HCT116 (cell line): ENCODE results near the gene FRA10AC1. TPM values are rescaled to one million over a fixed set of nuclear protein-coding genes. Genes with fewer than 3 reads are reported as not detected.

Experiments used
- ATAC-seq: fragments of 200-7000 bp; cut with Tn5 transposase; 2 replicates; pipeline ENCODE4 v1.9.1; 2020; ENCODE audit warnings: mild to moderate bottlenecking, moderate library complexity
- BruUV-seq: library from RNA; stranded (reverse); fragments of 400-500 nt; replicated peaks from 2 replicates; lab custom pipeline; 2021; lab: Mats Ljungman, UMichigan
- CTCF ChIA-PET: fragments of 300-600 bp; sonication (Branson Sonifier 250); formaldehyde crosslinking; loops from one replicate; lab custom pipeline; 2021; ENCODE audit warnings: antibody characterized with exemption; lab: Charles Lee
- POLR2A ChIA-PET: fragments of 300-600, 350-600 bp; sonication (Branson Sonifier 250); formaldehyde crosslinking; loops from one replicate; lab custom pipeline; 2021; ENCODE audit warnings: antibody characterized with exemption; lab: Charles Lee
- RAD21 ChIA-PET, 2 experiments: fragments of 300-600 bp; sonication (Branson Sonifier 250); formaldehyde crosslinking; loops; one replicate each; lab custom pipeline; 2023; ENCODE audit warnings: low total read pairs in 2 of 2; ENCODE audit not compliant: uncharacterized antibody in 2 of 2, unreplicated experiment in 2 of 2, low non-redundant PET in 1 of 2; lab: Charles Lee
- DNase-seq: peaks from one replicate; pipeline ENCODE4 v3.0.0-alpha.2; 2010; ENCODE audit warnings: low read depth, low spot score
- H2AFZ ChIP-seq: fragments of 200-600 bp; shearing (Covaris generic), sonication (generic); 2 replicates; pipeline ENCODE4 v1.6.1; 2017; ENCODE audit warnings: low read depth, mixed run types, mixed read lengths, antibody characterized with exemption, low read length; ENCODE audit not compliant: poor library complexity, severe bottlenecking
- H3K27ac ChIP-seq: 2 replicates; pipeline ENCODE4 v1.5.1; 2012; ENCODE audit warnings: low read depth, low read length
- H3K27me3 ChIP-seq: fragments of 200-600 bp; sonication (generic); 2 replicates; pipeline ENCODE4 v1.6.1; 2016; ENCODE audit warnings: mixed run types, low read length, mixed read lengths; ENCODE audit not compliant: insufficient read depth
- H3K36me3 ChIP-seq, 2 experiments: fragments of 200-500 bp in 1 of 2; fragments of 200-600 bp in 1 of 2; sonication (Bioruptor generic) in 1 of 2; sonication (generic) in 1 of 2; 2 replicates each; pipeline versions ENCODE4 v1.5.1 to v1.6.1; 2014 to 2016; ENCODE audit warnings: low read length in 2 of 2, inconsistent platforms in 1 of 2, mixed read lengths in 1 of 2, mixed run types in 1 of 2; ENCODE audit not compliant: insufficient read depth in 2 of 2, control insufficient read depth in 1 of 2
- H3K4me1 ChIP-seq, 2 experiments: fragments of 200-600 bp in 1 of 2; sonication (generic) in 1 of 2; 2 replicates each; pipeline versions ENCODE4 v1.5.1 to v1.6.1; 2012 to 2017; ENCODE audit warnings: low read length in 2 of 2, inconsistent platforms in 1 of 2, mild to moderate bottlenecking in 1 of 2, mixed read lengths in 1 of 2, mixed run types in 1 of 2, moderate library complexity in 1 of 2; ENCODE audit not compliant: insufficient read depth in 2 of 2, control insufficient read depth in 1 of 2
- H3K4me2 ChIP-seq: fragments of 200-600 bp; sonication (generic); 2 replicates; pipeline ENCODE4 v1.6.1; 2017; ENCODE audit warnings: mixed run types, low read length, mixed read lengths
- H3K4me3 ChIP-seq, 2 experiments: fragments of 200-600 bp in 1 of 2; sonication (generic) in 1 of 2; replicated peaks in 1 of 2; 2 replicates each; pipeline ENCODE4 v1.5.1; 2011 to 2016; ENCODE audit warnings: low read length in 2 of 2, control low read depth in 1 of 2, low read depth in 1 of 2, mild to moderate bottlenecking in 1 of 2, mixed read lengths in 1 of 2, mixed run types in 1 of 2
- H3K79me2 ChIP-seq: fragments of 200-600 bp; sonication (generic); 2 replicates; pipeline ENCODE4 v1.6.1; 2017; ENCODE audit warnings: mild to moderate bottlenecking, mixed run types, low read length, moderate library complexity, mixed read lengths; ENCODE audit not compliant: insufficient read depth
- H3K9ac ChIP-seq: fragments of 200-600 bp; sonication (generic); 2 replicates; pipeline ENCODE4 v1.6.1; 2016; ENCODE audit warnings: low read length, mixed read lengths
- H3K9me2 ChIP-seq: fragments of 200-600 bp; sonication (generic), shearing (Covaris generic); 2 replicates; pipeline ENCODE4 v1.6.1; 2017; ENCODE audit warnings: mixed run types, mild to moderate bottlenecking, moderate library complexity; ENCODE audit not compliant: insufficient read depth
- H3K9me3 ChIP-seq, 2 experiments: fragments of 200-500 bp in 1 of 2; fragments of 200-600 bp in 1 of 2; sonication (Bioruptor generic) in 1 of 2; sonication (generic) in 1 of 2; 2 replicates each; pipeline ENCODE4 v1.6.1; 2014 to 2017; ENCODE audit warnings: low read length in 2 of 2, mixed read lengths in 2 of 2, inconsistent platforms in 1 of 2, low read depth in 1 of 2, mild to moderate bottlenecking in 1 of 2, mixed run types in 1 of 2, moderate library complexity in 1 of 2; ENCODE audit not compliant: control insufficient read depth in 1 of 2, insufficient read depth in 1 of 2
- H4K20me1 ChIP-seq: fragments of 200-600 bp; sonication (generic), shearing (Covaris generic); 2 replicates; pipeline ENCODE4 v1.6.1; 2017; ENCODE audit warnings: mixed run types, mild to moderate bottlenecking, moderate library complexity; ENCODE audit not compliant: insufficient read depth
- ATF3 ChIP-seq: IDR thresholded peaks from 2 replicates; pipeline ENCODE4 v1.6.1; 2012
- CBX3 ChIP-seq: IDR thresholded peaks from 2 replicates; pipeline ENCODE4 v1.6.1; 2012; ENCODE audit warnings: low read depth
- CEBPB ChIP-seq: IDR thresholded peaks from 2 replicates; pipeline ENCODE4 v1.6.1; 2012; ENCODE audit warnings: low read depth
- EGR1 ChIP-seq: IDR thresholded peaks from 2 replicates; pipeline ENCODE4 v1.6.1; 2012; ENCODE audit warnings: low read depth
- ELF1 ChIP-seq: IDR thresholded peaks from 2 replicates; pipeline ENCODE4 v1.6.1; 2012; ENCODE audit warnings: low read depth, borderline replicate concordance
- EZH2 ChIP-seq: fragments of 200-600 bp; sonication (generic); IDR thresholded peaks from 2 replicates; pipeline ENCODE4 v1.6.1; 2017; ENCODE audit warnings: antibody characterized with exemption, mixed run types
- EZH2phosphoT487 ChIP-seq: fragments of 200-600 bp; IDR thresholded peaks from 2 replicates; pipeline ENCODE4 v1.6.1; 2018; ENCODE audit warnings: antibody characterized with exemption, borderline replicate concordance
- JUND ChIP-seq: IDR thresholded peaks from 2 replicates; pipeline ENCODE4 v1.6.1; 2012
- MAX ChIP-seq: IDR thresholded peaks from 2 replicates; pipeline ENCODE4 v1.6.1; 2012
- RAD21 ChIP-seq: IDR thresholded peaks from 2 replicates; pipeline ENCODE4 v1.6.1; 2012; ENCODE audit warnings: low read depth, mild to moderate bottlenecking
- REST ChIP-seq: IDR thresholded peaks from 2 replicates; pipeline ENCODE4 v1.6.1; 2012; ENCODE audit warnings: low read depth
- SIN3A ChIP-seq: IDR thresholded peaks from 2 replicates; pipeline ENCODE4 v1.6.1; 2012; ENCODE audit warnings: low read depth
- SRF ChIP-seq: IDR thresholded peaks from 2 replicates; pipeline ENCODE4 v1.6.1; 2012; ENCODE audit warnings: low read depth
- TCF7L2 ChIP-seq: IDR thresholded peaks from 2 replicates; pipeline ENCODE4 v1.7.0; 2011; ENCODE audit warnings: borderline replicate concordance, inconsistent platforms; ENCODE audit not compliant: insufficient read depth, insufficient read length; ENCODE audit errors: extremely low read depth
- YY1 ChIP-seq: IDR thresholded peaks from 2 replicates; pipeline ENCODE4 v1.6.1; 2011; ENCODE audit warnings: low read length, low read depth, moderate library complexity, mild to moderate bottlenecking; ENCODE audit not compliant: insufficient replicate concordance; ENCODE audit errors: extremely low read depth
- ZNF274 ChIP-seq: fragments of 200-500 bp; sonication (Bioruptor generic); IDR thresholded peaks from 2 replicates; pipeline ENCODE4 v1.6.1; 2014; ENCODE audit warnings: mild to moderate bottlenecking, low read depth, low read length, inconsistent platforms
- intact Hi-C: fragments of 100-400 bp; cut with micrococcal nuclease; formaldehyde crosslinking; loops from 2 replicates; pipeline ENCODE4 v1.10.0; 2022
- total RNA-seq: library from RNA; stranded (reverse); gene quantifications from one replicate; pipeline ENCODE4 v1.2.1, GENCODE V29; 2021; ENCODE audit not compliant: unreplicated experiment
- TF ChIP-seq, protein P1 (sequence below), 3 experiments: fragments of 200-600 bp in 1 of 3; sonication (generic) in 1 of 3; IDR thresholded peaks in 2 of 3; conservative IDR thresholded peaks in 1 of 3; 2 replicates each; pipeline ENCODE4 v1.5.1; 2012 to 2017; ENCODE audit warnings: low read depth in 2 of 3, low read length in 2 of 3, antibody characterized with exemption in 1 of 3, borderline replicate concordance in 1 of 3, control low read depth in 1 of 3, mild to moderate bottlenecking in 1 of 3, mixed read lengths in 1 of 3, mixed run types in 1 of 3, moderate library complexity in 1 of 3; ENCODE audit not compliant: insufficient read depth in 1 of 3
- TF ChIP-seq, protein P2 (sequence below): IDR thresholded peaks from 2 replicates; pipeline ENCODE4 v1.6.1; 2011; ENCODE audit warnings: mild to moderate bottlenecking, low read length, moderate library complexity; ENCODE audit not compliant: insufficient replicate concordance; ENCODE audit errors: extremely low read depth

Gene FRA10AC1
- total RNA-seq, 1 experiment from 2014 or later, result 21.9 TPM

GRCh38 chr10:93656155-93656554 lies 46.2 kb downstream of the FRA10AC1 start (continued):
- TF ChIP-seq REST (no peak), EZH2 (no peak), EGR1 (no peak), TCF7L2 (no peak), YY1 (no peak), CEBPB (no peak)

- no peaks in the 10 kb centered on the region for H3K36me3 ChIP-seq
- intact Hi-C loops, result no loop called here
- no TSS peak for BruUV-seq
- DNase-seq, result no peak
- ChIA-PET POLR2A (no interaction called here), RAD21 (no interaction called here), CTCF (no interaction called here)
- H3K9me2 ChIP-seq, result no peaks in the 10 kb centered on the region
- no peak overlapping the region for H2AFZ ChIP-seq
- no peaks in the 10 kb centered on the region for H3K27me3 ChIP-seq
- no peak for ATAC-seq
- H4K20me1 ChIP-seq, result no peaks in the 10 kb centered on the region
- no peak overlapping the region for H3K4me2 ChIP-seq
- no peaks in the 10 kb centered on the region for H3K9me3 ChIP-seq
- peaks cover 0 to 6% of the 10 kb centered on the region in 2 experiments; a peak in 2 of 4 replicates for H3K4me1 ChIP-seq
- no peak overlapping the region for H3K27ac ChIP-seq
- H3K9ac ChIP-seq, result no peak overlapping the region
- H3K79me2 ChIP-seq, result no peaks in the 10 kb centered on the region
- no peak overlapping the region for H3K4me3 ChIP-seq
- no peak for TF ChIP-seq EGR1
- TF ChIP-seq CBX3, result no peak
- TF ChIP-seq SIN3A, result no peak
- no peak for TF ChIP-seq EZH2
- TF ChIP-seq RAD21, result no peak
- TF ChIP-seq MAX, result no peak
- no peak for TF ChIP-seq ATF3
- no peak for TF ChIP-seq SRF
- TF ChIP-seq, protein P1, sequence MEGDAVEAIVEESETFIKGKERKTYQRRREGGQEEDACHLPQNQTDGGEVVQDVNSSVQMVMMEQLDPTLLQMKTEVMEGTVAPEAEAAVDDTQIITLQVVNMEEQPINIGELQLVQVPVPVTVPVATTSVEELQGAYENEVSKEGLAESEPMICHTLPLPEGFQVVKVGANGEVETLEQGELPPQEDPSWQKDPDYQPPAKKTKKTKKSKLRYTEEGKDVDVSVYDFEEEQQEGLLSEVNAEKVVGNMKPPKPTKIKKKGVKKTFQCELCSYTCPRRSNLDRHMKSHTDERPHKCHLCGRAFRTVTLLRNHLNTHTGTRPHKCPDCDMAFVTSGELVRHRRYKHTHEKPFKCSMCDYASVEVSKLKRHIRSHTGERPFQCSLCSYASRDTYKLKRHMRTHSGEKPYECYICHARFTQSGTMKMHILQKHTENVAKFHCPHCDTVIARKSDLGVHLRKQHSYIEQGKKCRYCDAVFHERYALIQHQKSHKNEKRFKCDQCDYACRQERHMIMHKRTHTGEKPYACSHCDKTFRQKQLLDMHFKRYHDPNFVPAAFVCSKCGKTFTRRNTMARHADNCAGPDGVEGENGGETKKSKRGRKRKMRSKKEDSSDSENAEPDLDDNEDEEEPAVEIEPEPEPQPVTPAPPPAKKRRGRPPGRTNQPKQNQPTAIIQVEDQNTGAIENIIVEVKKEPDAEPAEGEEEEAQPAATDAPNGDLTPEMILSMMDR (IDR thresholded peaks at IDR 0.05 in 2 of 3, conservative IDR thresholded peaks at IDR 0.05 in 1 of 3; ENCODE audit: borderline replicate concordance in 1 of 3, insufficient read depth in 1 of 3, low read depth in 2 of 3, low read length in 2 of 3), result no peak
- no peak for TF ChIP-seq TCF7L2
- TF ChIP-seq EZH2phosphoT487, result no peak
- no peak for TF ChIP-seq ZNF274
- no peak for TF ChIP-seq YY1
- TF ChIP-seq JUND, result no peak
- TF ChIP-seq, protein P2, sequence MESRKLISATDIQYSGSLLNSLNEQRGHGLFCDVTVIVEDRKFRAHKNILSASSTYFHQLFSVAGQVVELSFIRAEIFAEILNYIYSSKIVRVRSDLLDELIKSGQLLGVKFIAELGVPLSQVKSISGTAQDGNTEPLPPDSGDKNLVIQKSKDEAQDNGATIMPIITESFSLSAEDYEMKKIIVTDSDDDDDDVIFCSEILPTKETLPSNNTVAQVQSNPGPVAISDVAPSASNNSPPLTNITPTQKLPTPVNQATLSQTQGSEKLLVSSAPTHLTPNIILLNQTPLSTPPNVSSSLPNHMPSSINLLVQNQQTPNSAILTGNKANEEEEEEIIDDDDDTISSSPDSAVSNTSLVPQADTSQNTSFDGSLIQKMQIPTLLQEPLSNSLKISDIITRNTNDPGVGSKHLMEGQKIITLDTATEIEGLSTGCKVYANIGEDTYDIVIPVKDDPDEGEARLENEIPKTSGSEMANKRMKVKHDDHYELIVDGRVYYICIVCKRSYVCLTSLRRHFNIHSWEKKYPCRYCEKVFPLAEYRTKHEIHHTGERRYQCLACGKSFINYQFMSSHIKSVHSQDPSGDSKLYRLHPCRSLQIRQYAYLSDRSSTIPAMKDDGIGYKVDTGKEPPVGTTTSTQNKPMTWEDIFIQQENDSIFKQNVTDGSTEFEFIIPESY, result no peak
- no peak for TF ChIP-seq ELF1
- no peak for TF ChIP-seq CEBPB
These were observed 48.2 kb downstream of the FRA10AC1 start for GRCh38 chr10:93654201-93654600.
